GM12872 (cell line): ENCODE measurements around the gene KIAA0825.

Experiments
- CTCF ChIP-seq: IDR thresholded peaks from 3 replicates; pipeline ENCODE4 v1.5.1; 2011; ENCODE audit warnings: low read depth, mild to moderate bottlenecking, low read length, moderate library complexity; ENCODE audit not compliant: insufficient read depth

KIAA0825 gene

GRCh38 chr5:94308442-94308841 is 310.0 kb downstream of the KIAA0825 start:
- TF ChIP-seq CTCF = no peak

GRCh38 chr5:94304146-94304545 is 314.3 kb downstream of the KIAA0825 start:
- no peak for TF ChIP-seq CTCF

GRCh38 chr5:94288937-94289336 is 329.5 kb downstream of the KIAA0825 start:
- TF ChIP-seq CTCF = no peak

- no peak for TF ChIP-seq CTCF
Measured at GRCh38 chr5:94285984-94286383, 332.4 kb downstream of the KIAA0825 start.

GRCh38 chr5:94283093-94283492 is 335.3 kb downstream of the KIAA0825 start:
- TF ChIP-seq CTCF = no peak

GRCh38 chr5:94281236-94281801 is 337.1 kb downstream of the KIAA0825 start:
- no peak for TF ChIP-seq CTCF

GRCh38 chr5:94276751-94277150 is 341.7 kb downstream of the KIAA0825 start:
- TF ChIP-seq CTCF = no peak
